GM19452 (cell line): ENCODE data around the gene PIK3IP1.
"Not testable (repeated sequence)": the region's sequence is repeated elsewhere in the genome, so short reads cannot be mapped to it uniquely, and the experiment has no call there.

Experiments
- ATAC-seq: cut with Tn5 transposase; IDR thresholded peaks from one replicate; pipeline ENCODE4 v1.9.1; 2021; ENCODE audit not compliant: unreplicated experiment

PIK3IP1 gene

GRCh38 chr22:31253949-31254348, 38.3 kb downstream of the PIK3IP1 start:
- no peak for ATAC-seq

GRCh38 chr22:31250740-31251600, 41.3 kb downstream of the PIK3IP1 start:
- no peak for ATAC-seq

- ATAC-seq = no peak
Observed at GRCh38 chr22:31248965-31249958, 43.0 kb downstream of the PIK3IP1 start.

- no peak for ATAC-seq
Observed at GRCh38 chr22:31248138-31248745, 44.0 kb downstream of the PIK3IP1 start.

- ATAC-seq = no peak
Observed at GRCh38 chr22:31247726-31248125, 44.6 kb downstream of the PIK3IP1 start.

GRCh38 chr22:31246687-31247086, 45.6 kb downstream of the PIK3IP1 start:
- no peak for ATAC-seq

GRCh38 chr22:31245998-31246397, 46.3 kb downstream of the PIK3IP1 start:
- ATAC-seq = not testable (repeated sequence)

GRCh38 chr22:31244943-31245451, 47.3 kb downstream of the PIK3IP1 start:
- no peak for ATAC-seq

GRCh38 chr22:31244046-31244942, 48.0 kb downstream of the PIK3IP1 start:
- ATAC-seq = no peak

- ATAC-seq = no peak
Observed at GRCh38 chr22:31243339-31244045, 48.8 kb downstream of the PIK3IP1 start.

- no peak for ATAC-seq
Observed at GRCh38 chr22:31241936-31242335, 50.4 kb downstream of the PIK3IP1 start.

- no peak for ATAC-seq
Observed at GRCh38 chr22:31241200-31241599, 51.1 kb downstream of the PIK3IP1 start.

GRCh38 chr22:31239771-31240370, 52.4 kb downstream of the PIK3IP1 start:
- no peak for ATAC-seq

- no peak for ATAC-seq
Observed at GRCh38 chr22:31238057-31238456, 54.2 kb downstream of the PIK3IP1 start.

GRCh38 chr22:31236044-31236443, 56.2 kb downstream of the PIK3IP1 start:
- ATAC-seq = not testable (repeated sequence)

GRCh38 chr22:31235081-31235480, 57.2 kb downstream of the PIK3IP1 start:
- no peak for ATAC-seq

GRCh38 chr22:31233001-31233400, 59.3 kb downstream of the PIK3IP1 start:
- no peak for ATAC-seq
